ENCODE data around the gene RABL2A.
"Not testable (repeated sequence)": the region's sequence is repeated elsewhere in the genome, so short reads cannot be mapped to it uniquely, and the experiment has no call there.

RABL2A gene

GRCh38 chr2:113664761-113665533 is 37.9 kb downstream of the RABL2A start:
- FAIRE-seq; DNase-seq (ENCODE audit: insufficient read length, low spot score): not testable (repeated sequence)

- not testable (repeated sequence) for FAIRE-seq; DNase-seq (ENCODE audit: insufficient read length, low spot score)
Measured at GRCh38 chr2:113669013-113669412, 41.9 kb downstream of the RABL2A start.

GRCh38 chr2:113672326-113672932 is 45.4 kb downstream of the RABL2A start:
- no peak for FAIRE-seq
- no peak for DNase-seq (ENCODE audit: insufficient read length, low spot score)
- TF ChIP-seq POLR2A (IDR thresholded peaks at IDR 0.05; ENCODE audit: low read depth, low read length) = no peak

- TF ChIP-seq POLR2A (IDR thresholded peaks at IDR 0.05; ENCODE audit: low read depth, low read length) = no peak
- DNase-seq (ENCODE audit: insufficient read length, low spot score) (no peak), FAIRE-seq (no peak)
Measured at GRCh38 chr2:113675875-113676274, 48.8 kb downstream of the RABL2A start.

- TF ChIP-seq POLR2A (IDR thresholded peaks at IDR 0.05; ENCODE audit: low read depth, low read length) = no peak
- DNase-seq (ENCODE audit: insufficient read length, low spot score) = no peak
- FAIRE-seq = no peak
Measured at GRCh38 chr2:113676623-113677266, 49.7 kb downstream of the RABL2A start.

GRCh38 chr2:113677330-113677729 is 50.3 kb downstream of the RABL2A start:
- no peak for TF ChIP-seq POLR2A (IDR thresholded peaks at IDR 0.05; ENCODE audit: low read depth, low read length)
- DNase-seq (ENCODE audit: insufficient read length, low spot score) (no peak), FAIRE-seq (no peak)

- no peak for TF ChIP-seq POLR2A (IDR thresholded peaks at IDR 0.05; ENCODE audit: low read depth, low read length)
- DNase-seq (ENCODE audit: insufficient read length, low spot score) = no peak
- no peak for FAIRE-seq
Measured at GRCh38 chr2:113679457-113679856, 52.4 kb downstream of the RABL2A start.

- FAIRE-seq (peak; percentile 23), DNase-seq (ENCODE audit: insufficient read length, low spot score) (no peak)
- no peak for TF ChIP-seq POLR2A (IDR thresholded peaks at IDR 0.05; ENCODE audit: low read depth, low read length)
Measured at GRCh38 chr2:113685471-113685870, 58.4 kb downstream of the RABL2A start.

- FAIRE-seq (no peak), DNase-seq (ENCODE audit: insufficient read length, low spot score) (no peak)
- TF ChIP-seq POLR2A (IDR thresholded peaks at IDR 0.05; ENCODE audit: low read depth, low read length) = no peak
Measured at GRCh38 chr2:113686537-113686936, 59.5 kb downstream of the RABL2A start.

- DNase-seq (ENCODE audit: insufficient read length, low spot score); FAIRE-seq: not testable (repeated sequence)
Measured at GRCh38 chr2:113690871-113691270, 63.8 kb downstream of the RABL2A start.

Measured in H54 (cell line).